ENCODE measurements around the gene KCNS3.

Gene KCNS3

DNA sequence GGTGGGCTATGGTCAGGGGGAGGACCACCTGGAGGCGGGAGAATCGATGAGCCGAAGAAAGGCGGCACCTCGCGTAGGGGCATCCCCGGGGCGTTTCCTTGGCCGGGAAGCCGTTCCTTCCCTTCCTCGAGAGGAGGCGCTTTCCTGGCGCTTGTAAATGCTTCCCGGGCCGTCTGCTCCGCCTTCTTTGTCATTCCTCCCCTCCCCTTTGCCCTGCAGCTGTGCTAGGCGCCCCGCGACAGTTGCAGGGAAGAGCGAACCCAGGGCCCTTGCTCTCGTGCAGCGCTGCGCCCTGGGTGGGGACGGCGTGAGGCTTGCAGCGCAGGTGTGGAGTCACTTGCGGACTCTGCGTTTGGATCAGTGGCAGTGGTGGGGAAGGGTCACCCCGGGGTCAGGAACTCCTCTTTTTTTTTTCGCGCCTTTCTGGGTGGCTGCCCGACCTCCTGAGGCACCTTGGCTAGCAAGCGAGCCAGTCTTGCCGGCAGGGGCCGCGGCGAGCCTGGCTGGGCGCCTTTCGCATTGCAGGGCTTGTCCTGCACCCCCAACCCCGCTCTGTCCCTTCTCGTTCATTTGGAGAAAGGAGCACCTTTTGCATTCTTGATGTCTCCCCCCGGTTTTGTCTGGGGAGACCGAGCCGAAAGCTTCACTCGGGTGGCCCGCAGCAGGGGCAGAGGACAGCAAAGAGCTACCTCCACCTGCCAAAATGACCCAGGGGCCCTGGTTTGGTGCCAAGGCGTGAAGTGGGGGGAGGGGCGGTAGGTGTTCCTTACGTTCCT lies 858 bp downstream of the KCNS3 start:
- peak; percentile 86 for DNase-seq

DNA sequence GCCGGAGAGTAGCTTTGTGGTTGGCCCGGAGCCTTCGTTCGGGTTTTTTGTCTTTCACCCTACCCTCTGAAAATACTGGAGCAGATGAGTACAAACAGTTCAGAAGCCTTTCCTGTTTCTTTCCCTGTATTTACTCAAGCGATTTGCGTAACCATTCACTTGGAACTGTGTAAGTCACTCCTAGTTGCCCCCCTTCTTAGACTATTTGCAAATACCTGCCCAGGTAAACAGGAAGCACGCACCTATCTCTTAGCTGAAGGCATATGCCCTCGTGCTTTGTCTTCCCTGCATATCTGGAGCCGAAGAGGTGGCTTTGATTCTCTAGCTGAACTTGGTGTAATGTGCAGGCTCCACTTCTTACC lies 1.4 kb downstream of the KCNS3 start:
- DNase-seq = peak; percentile 65

DNA sequence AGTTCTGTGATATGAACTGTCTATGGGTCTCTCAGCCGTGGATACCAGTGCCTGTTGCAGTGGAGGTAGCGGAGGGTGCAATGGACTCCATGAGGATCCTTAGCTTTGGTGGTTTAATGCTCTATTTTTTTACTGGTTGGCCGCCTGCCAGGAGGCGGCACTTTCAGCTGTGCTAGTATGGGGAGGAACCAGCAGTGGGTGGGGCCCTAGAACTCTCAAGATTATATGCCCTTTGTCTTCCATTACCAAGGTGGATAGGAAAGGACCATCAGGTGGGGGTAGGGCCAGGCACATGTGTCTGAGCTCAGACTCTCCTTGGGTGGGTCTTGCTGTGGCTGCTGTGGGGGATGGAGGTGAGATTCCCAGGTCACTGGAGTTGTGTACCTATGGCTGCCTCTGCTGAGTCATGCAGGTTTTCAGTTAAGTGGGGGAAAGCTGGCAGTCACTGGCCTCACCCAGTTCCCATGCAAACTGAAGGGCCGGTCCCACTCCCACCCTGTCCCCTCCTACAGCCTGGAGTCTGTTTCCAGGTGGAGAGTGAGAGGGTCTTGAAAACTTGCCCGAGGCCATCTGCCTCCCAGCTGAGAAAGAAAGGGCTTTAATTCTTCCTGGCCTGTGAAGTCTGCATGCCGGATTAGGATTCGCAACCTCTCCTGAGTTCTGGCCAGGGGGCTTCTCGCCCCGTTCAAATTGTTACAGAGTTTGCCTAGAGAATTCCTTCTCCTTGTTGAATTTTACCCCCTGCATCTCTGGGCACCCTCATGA lies 14.5 kb downstream of the KCNS3 start:
- peak; percentile 44 for DNase-seq

DNA sequence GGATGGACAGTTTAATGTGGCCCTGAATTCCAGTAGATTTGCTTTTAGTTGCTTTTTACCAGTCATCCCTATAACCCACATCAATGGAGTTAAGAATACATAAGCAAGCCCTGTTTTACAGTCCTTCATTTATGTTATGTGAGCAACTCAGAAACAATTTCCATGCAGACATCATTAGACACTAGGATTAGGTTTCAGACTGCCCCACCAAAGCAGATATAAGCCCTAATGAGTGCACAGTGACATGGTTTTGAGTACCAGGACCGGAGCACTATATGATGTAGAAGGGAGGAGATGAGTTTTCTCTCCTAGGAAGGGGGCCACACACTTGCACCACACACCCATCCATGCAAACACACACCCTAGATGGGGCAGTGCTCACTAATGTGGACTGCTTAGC lies 15.5 kb downstream of the KCNS3 start:
- no peak for DNase-seq

DNA sequence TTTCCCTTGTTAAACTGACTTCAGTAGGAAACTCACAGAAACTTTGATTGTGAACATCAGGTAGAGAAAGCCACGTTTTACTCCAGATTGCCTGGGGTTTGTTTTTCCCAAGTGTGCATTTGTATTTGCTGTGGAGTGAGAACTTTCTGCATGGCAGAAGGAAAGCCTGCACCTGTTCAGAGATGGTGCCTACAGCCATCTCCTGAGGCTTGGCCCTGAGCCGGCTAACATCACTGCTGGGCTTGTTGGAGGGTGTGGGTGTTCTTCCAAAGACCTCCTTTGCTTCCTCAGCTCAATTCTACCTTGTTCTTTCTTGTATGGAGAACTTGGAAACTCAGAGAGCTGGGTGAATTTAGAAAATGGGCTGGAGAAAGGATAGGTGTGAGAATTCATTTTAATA lies 16.1 kb downstream of the KCNS3 start:
- no peak for DNase-seq

DNA sequence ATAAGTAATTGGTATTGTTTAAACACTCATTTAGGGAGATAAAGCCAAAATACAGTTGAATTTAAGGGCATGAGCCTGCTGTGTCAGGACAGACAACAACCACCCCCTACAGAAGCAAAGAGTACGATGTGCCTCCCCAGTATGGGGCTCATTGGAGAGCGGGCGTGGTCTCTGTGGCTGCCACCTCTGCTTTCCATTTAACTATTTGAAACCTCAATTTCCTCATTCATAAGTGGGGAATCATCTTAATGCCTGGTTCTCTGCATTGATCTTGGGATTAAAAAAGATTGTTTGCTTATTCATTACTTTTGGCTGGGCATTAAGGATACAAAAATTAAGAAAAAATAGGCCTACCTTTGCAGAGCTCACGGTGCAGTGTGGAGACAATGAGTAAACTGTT lies 21.4 kb downstream of the KCNS3 start:
- DNase-seq = no peak

DNA sequence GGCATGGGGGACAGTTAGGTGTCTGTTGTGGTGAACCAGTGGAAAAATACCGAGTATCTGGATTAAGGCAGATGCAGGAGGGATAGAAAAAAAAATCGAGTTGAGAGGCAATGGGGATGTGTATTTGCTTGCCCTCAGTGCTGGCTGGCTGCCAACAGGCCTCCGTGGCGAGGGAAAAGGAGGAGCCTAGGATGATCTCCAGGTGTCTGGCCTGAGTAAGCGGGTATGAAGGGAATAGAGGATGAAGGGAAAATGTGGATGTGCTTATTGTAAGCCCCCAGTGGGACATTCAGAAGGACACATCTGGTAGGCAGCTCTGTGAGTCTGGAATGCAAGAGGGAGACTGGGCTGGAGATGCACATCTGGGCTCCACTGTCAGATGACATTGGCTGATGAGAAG lies 22.8 kb downstream of the KCNS3 start:
- peak; percentile 89 for DNase-seq

DNA sequence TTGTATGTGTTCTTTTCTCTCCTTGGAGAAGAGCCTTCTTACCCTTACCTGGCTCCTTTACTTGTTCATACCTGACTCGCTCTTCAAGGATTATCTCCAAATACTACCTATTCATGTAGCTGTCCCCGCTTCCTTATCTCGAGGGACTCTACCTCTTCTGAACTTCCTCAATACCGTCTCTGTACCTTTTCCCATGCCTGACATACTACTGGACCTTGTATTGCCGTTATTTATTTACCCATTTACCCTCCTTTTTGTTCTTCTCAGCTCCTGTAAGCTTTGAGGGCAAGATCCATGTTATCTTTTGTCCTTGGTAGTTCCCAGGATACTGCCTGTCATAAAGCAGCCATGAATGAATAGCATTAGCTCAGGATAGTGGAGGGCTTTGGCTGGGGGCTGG lies 32.5 kb downstream of the KCNS3 start:
- no peak for DNase-seq

DNA sequence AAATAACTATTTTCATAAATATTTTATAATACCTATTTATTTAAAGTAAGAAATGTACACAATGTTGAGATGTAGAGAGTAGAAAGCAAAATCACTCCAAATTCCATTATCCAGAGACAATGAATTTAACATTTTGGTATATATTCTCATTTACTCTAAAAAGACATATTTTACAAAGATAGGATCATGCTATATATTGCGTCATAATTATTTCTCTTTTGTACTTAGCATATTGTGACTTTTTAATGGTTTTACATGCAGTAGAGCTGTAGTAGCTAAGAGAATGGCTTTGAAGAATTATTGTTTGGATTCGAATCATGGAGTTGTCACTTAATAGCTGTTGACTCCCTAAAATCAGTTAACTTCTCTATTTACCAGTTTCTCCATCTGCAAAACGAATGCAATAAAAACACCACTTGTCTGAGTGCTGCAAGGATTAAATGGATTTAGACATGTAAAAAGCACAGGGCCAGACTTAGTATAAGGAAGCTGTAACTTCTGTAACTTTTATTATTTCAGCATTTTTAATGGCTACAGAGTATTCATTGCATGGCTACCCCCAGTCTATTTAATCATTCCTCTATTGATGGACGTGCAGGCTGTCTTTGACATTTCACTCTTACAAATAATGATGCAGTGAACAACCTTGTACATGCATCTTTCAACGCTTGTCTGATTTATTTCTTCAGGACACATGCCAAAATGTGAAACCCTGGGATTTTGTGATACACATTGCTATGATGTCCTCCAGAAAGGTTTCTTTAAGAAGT lies 33.2 kb downstream of the KCNS3 start:
- DNase-seq = no peak

DNA sequence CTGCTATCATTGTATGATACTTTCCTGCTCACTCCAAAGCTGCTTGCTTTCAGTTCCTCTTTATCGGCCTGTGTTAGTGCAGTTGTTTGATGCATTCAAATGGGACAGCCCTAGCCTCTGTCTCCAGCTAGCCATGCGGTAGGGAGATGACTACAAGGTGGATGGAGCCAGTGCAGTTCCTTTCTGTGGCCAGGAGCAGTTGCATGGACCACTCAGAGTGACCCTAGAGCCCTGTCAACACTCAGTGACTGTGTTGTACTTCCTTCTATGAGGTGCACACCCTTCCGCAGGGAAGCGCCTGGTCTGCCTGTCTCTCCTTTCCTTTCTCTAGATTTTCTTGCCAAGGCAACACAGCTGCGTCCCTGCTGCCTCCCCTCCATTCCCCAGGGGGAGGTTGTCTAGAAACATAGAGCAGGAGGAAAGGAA lies 33.8 kb downstream of the KCNS3 start:
- no peak for DNase-seq

DNA sequence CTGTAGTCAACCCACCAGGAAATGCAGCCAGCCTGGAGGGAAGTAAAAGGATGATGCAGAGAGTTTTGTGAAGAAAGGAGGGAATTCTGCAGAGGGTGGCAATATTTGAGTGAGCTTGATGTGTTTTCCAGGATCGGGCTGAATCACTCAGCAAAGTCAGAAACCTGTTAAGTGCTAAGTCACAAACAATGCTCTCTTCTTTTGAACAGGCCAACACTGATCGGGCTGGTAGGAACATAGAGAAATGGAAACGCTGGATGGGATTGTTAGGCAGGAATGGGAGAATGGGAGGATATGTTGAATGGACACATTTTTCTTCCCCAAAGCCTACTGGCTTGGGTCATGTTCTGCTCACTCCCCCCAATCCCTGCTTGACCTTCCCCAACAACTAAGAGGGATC lies 36.6 kb downstream of the KCNS3 start:
- DNase-seq = no peak

DNA sequence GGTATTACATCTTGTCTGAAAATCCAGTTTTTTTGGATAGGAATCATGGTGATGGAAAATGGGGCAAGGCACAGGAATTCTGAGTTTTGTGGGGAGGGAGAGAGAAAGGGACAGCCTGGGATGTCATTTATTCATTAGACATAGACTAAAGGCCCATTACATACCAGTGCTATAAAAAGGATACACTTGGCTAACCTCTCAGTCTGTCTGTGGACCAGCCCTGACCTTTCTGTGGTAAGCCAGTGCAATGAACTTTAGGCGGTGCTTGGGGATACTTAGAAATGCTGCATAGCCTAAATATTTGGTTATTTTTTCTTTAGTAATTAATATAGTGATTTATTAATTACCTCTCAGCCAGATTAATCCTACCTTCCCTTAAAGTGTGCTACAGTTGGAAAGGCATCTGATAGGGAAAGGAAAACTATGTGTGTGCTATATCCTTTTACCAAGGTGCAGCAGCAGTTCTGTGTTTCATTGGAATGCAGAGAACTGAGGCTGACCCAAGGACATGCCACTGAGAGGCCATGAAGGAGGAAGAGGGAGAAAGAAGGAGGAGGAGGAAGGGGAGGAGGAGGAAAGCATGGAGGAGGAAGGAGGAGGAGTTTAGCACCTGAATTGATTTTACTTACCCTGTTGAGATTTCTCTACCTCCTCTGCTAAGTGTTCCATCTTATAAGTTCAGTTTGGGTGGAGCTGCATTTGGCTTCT lies 37.5 kb downstream of the KCNS3 start:
- DNase-seq = no peak

DNA sequence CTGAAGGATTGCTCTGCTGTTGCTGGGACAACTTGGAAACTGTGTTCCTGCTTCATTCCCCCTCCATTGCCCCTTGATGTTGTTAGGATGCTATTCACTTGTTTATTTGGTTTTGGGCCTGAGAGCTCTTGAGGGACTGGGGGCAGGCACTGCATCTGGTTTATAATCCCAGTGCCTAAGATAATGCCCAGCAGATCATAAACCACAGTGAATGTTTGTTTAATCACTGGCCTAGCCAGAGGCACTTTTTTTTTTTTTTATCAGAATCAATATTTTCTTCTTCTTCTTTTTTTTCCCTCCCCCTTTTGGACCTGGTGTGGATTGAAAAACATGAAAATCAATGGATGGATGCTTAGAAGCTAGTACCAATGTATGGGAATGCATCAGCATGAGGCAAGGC lies 38.1 kb downstream of the KCNS3 start:
- DNase-seq = no peak

DNA sequence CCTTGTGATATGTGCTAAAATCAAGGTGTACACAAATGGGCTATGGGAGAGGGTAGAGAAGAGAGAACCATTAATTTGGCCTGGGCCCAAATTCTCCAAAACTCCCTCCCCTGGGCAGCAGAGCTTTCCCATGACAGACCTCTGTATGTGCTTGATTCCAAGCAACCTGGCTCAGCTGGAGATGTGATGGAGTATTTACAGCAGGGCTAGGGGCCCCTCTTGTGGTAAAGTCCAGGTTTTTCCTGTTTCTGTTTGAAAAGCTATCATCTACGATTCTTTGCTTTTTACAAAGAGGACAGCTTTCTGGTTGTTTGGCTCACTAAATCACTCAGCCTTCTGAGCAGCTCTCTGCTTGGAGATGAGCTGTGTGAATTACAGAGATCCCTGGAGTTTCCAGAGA lies 40.3 kb downstream of the KCNS3 start:
- DNase-seq = no peak

DNA sequence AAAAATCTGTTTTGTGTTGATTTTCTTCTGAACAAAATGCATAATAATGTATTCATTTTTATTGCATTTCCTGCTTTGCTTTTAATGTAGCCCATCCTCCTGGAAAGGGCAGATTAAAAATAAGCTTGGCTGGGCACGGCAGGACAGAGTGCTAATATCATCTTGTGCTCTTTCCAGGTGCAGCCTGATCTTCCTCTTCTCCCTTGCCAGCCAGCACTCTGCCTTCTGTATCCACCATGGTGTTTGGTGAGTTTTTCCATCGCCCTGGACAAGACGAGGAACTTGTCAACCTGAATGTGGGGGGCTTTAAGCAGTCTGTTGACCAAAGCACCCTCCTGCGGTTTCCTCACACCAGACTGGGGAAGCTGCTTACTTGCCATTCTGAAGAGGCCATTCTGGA lies 52.3 kb downstream of the KCNS3 start:
- no peak for DNase-seq

DNA sequence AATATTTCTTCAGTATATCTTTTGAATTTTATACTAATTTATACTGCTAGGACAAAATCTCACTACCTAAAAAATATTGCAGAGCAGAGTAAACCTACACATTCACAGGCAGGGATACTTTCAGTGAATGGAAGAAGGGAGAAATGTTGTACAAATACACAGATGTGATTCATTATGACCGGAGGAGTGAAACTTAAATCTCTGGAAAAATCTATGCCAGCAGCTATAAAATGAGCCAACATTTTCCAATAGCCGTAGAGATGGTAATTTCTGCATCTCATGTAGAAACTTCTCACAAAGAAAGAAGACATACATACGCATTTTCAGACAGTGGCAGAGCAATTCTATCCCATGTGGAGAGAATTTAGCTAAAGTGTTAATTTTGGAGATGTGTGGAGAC lies 54.8 kb downstream of the KCNS3 start:
- DNase-seq = no peak

DNA sequence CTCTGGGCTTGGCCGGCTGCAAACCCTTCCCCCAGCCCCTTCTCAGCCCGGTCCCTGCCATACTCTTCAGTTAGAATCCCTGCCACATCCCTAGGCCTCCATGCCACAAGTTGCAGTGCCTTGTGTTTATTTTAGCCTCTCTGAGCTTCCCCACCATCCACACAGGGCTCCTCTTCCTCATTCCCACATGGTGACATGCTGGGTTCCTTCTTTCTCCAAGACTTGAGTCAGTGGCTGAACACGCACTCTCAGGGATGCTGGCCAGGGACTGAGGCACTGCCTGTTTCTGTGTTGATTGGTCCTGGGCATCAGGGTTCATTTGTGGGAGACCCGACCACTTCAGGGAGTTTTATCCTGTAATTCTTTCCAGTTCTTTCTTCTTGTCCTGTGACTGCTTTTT lies 56.3 kb downstream of the KCNS3 start:
- DNase-seq = no peak

DNA sequence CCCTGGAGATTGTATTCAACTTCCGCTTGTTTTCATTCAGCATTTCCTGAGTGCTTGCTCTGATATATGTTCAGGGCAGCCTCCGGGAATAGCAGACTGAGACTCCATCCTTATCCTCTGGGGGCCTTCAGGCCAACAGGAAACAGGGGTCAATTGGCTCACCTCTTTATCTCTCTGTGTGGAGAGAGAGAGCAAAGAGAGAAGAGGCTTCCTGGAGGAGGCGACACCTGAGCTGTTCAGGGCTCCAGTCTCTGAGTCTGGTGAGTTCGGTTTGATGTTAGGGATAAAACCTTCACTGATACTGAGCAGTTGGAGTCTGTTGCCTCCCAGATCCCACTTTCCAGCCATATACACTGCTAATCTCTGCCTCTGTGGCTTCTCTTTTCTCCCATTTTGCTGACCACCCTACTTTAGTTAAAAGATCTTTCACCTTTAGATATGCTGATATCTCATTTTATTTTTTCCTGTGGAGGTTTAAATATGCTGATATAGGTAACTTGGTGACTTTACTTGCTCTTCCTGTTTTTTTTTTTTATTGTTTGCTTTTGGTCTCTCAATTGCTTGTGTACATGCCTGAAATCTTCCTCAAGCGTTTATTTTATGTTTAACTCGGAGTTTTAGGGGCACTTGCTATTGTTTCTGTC lies 56.9 kb downstream of the KCNS3 start:
- DNase-seq = peak; percentile 12

DNA sequence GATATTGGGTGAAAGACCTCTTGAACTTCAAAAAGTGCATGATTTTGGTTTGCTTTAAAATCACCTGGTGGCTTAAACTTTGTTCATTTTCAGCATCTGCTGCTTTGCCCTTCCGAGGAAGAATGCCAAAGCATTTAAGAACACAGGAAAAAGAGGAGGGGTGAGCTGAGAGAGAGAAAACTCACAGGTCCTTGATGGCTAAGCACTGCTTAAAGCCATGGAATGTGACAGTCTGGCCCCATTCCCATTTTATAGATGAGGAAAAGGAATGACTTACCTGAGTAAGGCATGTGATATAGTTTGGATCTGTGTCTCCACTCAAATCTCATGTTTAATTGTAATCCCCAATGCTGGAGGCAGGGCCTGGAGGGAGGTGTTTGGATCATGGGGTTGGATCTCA lies 58.1 kb downstream of the KCNS3 start:
- no peak for DNase-seq

DNA sequence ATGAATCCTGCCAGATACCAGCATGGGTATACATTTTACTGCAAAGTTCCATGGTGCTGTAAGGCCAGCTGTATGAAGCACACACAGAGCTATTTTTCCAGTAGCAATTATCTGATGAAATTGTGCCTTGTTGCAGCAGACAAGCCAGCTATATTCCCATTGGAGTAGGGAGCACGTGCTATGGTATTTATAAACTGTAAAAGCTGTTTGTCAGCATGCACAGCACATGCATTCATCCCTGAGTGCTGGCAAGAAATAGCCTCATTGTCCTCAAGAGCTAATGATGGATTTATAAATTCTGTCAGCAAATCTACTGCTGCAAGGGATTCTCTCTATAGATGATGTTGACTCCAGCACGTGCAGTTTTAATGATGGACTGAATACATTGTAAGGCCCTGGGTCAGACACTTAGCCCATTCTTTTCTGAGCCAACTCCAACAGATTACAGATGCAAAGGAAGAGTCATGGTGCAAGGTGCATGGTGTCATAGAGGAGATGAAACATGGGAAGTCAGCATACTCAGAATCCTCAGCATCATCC lies 61.7 kb downstream of the KCNS3 start:
- no peak for DNase-seq

DNA sequence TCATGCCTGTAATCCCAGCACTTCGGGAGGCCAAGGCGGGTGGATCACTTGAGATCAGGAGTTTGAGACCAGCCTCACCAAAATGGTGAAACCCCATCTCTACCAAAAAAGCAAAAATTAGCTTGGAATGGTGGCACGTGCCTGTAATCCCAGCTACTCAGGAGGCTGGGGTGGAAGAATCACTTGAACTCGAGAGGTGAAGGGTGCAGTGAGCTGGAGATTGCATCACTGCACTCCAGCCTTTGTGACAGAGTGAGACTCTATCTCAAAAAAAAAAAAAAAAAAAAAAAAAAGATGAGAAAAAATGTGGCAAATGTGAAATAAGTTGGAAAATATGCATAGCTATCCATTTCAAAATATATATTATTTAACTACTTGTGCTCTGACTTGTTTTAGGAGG lies 65.0 kb downstream of the KCNS3 start:
- DNase-seq = no peak

DNA sequence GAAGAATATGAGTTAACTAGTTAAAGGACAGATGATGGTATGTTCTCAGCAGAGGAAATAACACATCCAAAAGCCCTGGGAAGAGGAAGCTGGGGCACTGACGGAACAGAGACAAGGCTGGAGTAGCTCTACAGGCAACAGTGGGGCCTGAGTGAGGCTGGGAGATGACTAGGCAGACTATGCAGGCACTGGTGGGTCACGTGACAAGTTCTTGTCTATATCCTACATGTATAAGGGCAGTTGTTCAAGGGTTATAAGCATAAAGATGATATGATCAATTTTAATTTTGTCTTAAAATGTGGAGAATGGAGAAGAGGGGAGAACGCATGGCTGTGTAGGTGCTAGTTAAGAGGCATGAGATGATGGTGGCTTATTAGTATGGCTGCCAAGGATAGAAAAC lies 68.6 kb downstream of the KCNS3 start:
- DNase-seq = no peak

Measured in NCI-H2029 (cell line).